K562 (cell line): Measurements from ENCODE around the gene SFI1. TPM values are rescaled to one million over a fixed set of nuclear protein-coding genes. Genes with fewer than 3 reads are reported as not detected.

Experiments used
- ATAC-seq: fragments of 200-7000 bp; cut with Tn5 transposase; 3 replicates; pipeline ENCODE4 v1.9.1; 2020; ENCODE audit warnings: moderate library complexity
- BruUV-seq: library from RNA; stranded (reverse); fragments of 400-500 nt; replicated peaks from 2 replicates; lab custom pipeline; 2021; lab: Mats Ljungman, UMichigan
- CTCF ChIA-PET: fragments of 300-600 bp; formaldehyde crosslinking; extraction: SDS; loops from one replicate; lab custom pipeline; 2021; ENCODE audit warnings: low intra/inter-chr PET ratio; lab: Yijun Ruan, JAX
- POLR2A ChIA-PET: fragments of 300-600, 350-650 bp; sonication (Branson Sonifier 250); formaldehyde crosslinking; extraction: SDS; loops from one replicate; lab custom pipeline; 2021; ENCODE audit warnings: antibody characterized with exemption, inconsistent platforms; lab: Yijun Ruan, JAX
- DNase-seq, 4 experiments: peaks; one replicate each; pipeline versions ENCODE4 v3.0.0 to v3.0.0-alpha.2; 2011 to 2018; ENCODE audit warnings: low spot score in 3 of 4, mixed read lengths in 3 of 4; ENCODE audit errors: extremely low read depth in 1 of 4
- FAIRE-seq: peaks from 2 replicates; lab custom pipeline; 2011; peaks lifted over from hg19 to GRCh38; lab: Jason Lieb, UNC
- H2AFZ ChIP-seq: 2 replicates; pipeline ENCODE4 v1.6.0; 2011; ENCODE audit warnings: low read depth, low read length, control low read depth, inconsistent platforms
- H3K27ac ChIP-seq: fragments of 200-600 bp; 3 replicates; pipeline ENCODE4 v1.8.0; 2011; ENCODE audit warnings: low read depth, mild to moderate bottlenecking, control low read depth, inconsistent platforms, low read length, moderate library complexity, mixed read lengths; ENCODE audit errors: extremely low read depth
- H3K27me3 ChIP-seq, 2 experiments: fragments of 300-600 bp in 1 of 2; 2 replicates in 1 of 2; 3 replicates in 1 of 2; pipeline versions ENCODE4 v1.6.0 to v1.8.0; 2011; ENCODE audit warnings: inconsistent platforms in 2 of 2, low read length in 2 of 2, mild to moderate bottlenecking in 1 of 2, mixed read lengths in 1 of 2, moderate library complexity in 1 of 2; ENCODE audit not compliant: control insufficient read depth in 2 of 2, insufficient read depth in 2 of 2
- H3K36me3 ChIP-seq: fragments of 300-600 bp; 3 replicates; pipeline ENCODE4 v1.8.0; 2011; ENCODE audit warnings: mild to moderate bottlenecking, low read length, inconsistent platforms; ENCODE audit not compliant: control insufficient read depth, insufficient read depth
- H3K4me1 ChIP-seq, 2 experiments: fragments of 200-600 bp in 1 of 2; replicated peaks in 1 of 2; 2 replicates in 1 of 2; 3 replicates in 1 of 2; pipeline versions ENCODE4 v1.5.1 to v1.8.0; 2011; ENCODE audit warnings: inconsistent platforms in 2 of 2, low read length in 2 of 2, mild to moderate bottlenecking in 1 of 2, mixed read lengths in 1 of 2, moderate library complexity in 1 of 2; ENCODE audit not compliant: control insufficient read depth in 2 of 2, insufficient read depth in 2 of 2
- H3K4me2 ChIP-seq: 2 replicates; pipeline ENCODE4 v1.6.1; 2011; ENCODE audit warnings: low read length, control low read depth, inconsistent platforms, mixed read lengths; ENCODE audit not compliant: insufficient read depth
- H3K4me3 ChIP-seq: fragments of 200-600 bp; sonication (generic), shearing (Covaris generic); 2 replicates; pipeline ENCODE4 v1.5.1; 2016; ENCODE audit warnings: control low read depth, inconsistent platforms
- H3K79me2 ChIP-seq: fragments of 200-600 bp; 3 replicates; pipeline ENCODE4 v1.8.0; 2011; ENCODE audit warnings: low read length, inconsistent platforms; ENCODE audit not compliant: control insufficient read depth, insufficient read depth
- H3K9ac ChIP-seq, 2 experiments: 2 replicates each; pipeline versions ENCODE4 v1.6.0 to v1.6.1; 2011; ENCODE audit warnings: low read depth in 2 of 2, low read length in 2 of 2, control low read depth in 1 of 2, inconsistent platforms in 1 of 2, mild to moderate bottlenecking in 1 of 2, mixed read lengths in 1 of 2; ENCODE audit not compliant: insufficient read depth in 1 of 2
- H3K9me1 ChIP-seq: one replicate; pipeline ENCODE4 v1.6.0; 2011; ENCODE audit warnings: inconsistent platforms, mild to moderate bottlenecking, low read length, moderate library complexity; ENCODE audit not compliant: control insufficient read depth, insufficient read depth
- H3K9me3 ChIP-seq: replicated peaks from 2 replicates; pipeline ENCODE4 v1.5.1; 2011; ENCODE audit warnings: low read depth, low read length, inconsistent platforms; ENCODE audit not compliant: control insufficient read depth, insufficient read depth
- H4K20me1 ChIP-seq: replicated peaks from 2 replicates; pipeline ENCODE4 v1.6.1; 2011; ENCODE audit warnings: low read length, inconsistent platforms, mixed read lengths; ENCODE audit not compliant: control insufficient read depth, insufficient read depth
- HES1 ChIP-seq: fragments of 450-650 bp; IDR thresholded peaks from 2 replicates; pipeline ENCODE4 v1.6.1; 2016; ENCODE audit warnings: low read depth, mild to moderate bottlenecking, moderate library complexity
- HMG20B ChIP-seq: fragments of 250-450 bp; sonication (Bioruptor Pico); IDR thresholded peaks from 2 replicates; pipeline ENCODE4 v1.5.0; 2021; ENCODE audit warnings: mild to moderate bottlenecking
- HOXB6 ChIP-seq: fragments of 250-450 bp; sonication (Bioruptor Pico); IDR thresholded peaks from 2 replicates; pipeline ENCODE4 v1.5.1; 2022; ENCODE audit warnings: mild to moderate bottlenecking, borderline replicate concordance
- JUND ChIP-seq, 2 experiments: IDR thresholded peaks; 2 replicates in 1 of 2; 3 replicates in 1 of 2; pipeline ENCODE4 v1.6.1; 2011; ENCODE audit warnings: borderline replicate concordance in 2 of 2, low read depth in 2 of 2, low read length in 2 of 2, improper control_type of control experiment in 1 of 2, missing biosample characterization in 1 of 2, missing genetic modification characterization in 1 of 2, missing genetic modification reagents in 1 of 2
- PTRF ChIP-seq: fragments of 450-650 bp; IDR thresholded peaks from 2 replicates; pipeline ENCODE4 v1.6.1; 2016; ENCODE audit warnings: mild to moderate bottlenecking, missing genetic modification characterization, missing compliant biosample characterization
- RBM17 ChIP-seq: fragments of 200-400 bp; formaldehyde crosslinking; IDR thresholded peaks from 2 replicates; pipeline ENCODE4 v1.6.1; 2017; ENCODE audit warnings: low read depth, mild to moderate bottlenecking, low read length, borderline replicate concordance
- TFAM ChIP-seq: fragments of 250-450 bp; sonication (Bioruptor Pico); conservative IDR thresholded peaks from 2 replicates; pipeline ENCODE4 v1.5.0; 2021; ENCODE audit warnings: mild to moderate bottlenecking, moderate library complexity
- TRIM25 ChIP-seq: fragments of 450-650 bp; IDR thresholded peaks from 2 replicates; pipeline ENCODE4 v1.7.0; 2016; ENCODE audit warnings: borderline replicate concordance
- YY1 ChIP-seq, 3 experiments: IDR thresholded peaks; 2 replicates each; pipeline ENCODE4 v1.6.1; 2011; ENCODE audit warnings: low read length in 2 of 3, mild to moderate bottlenecking in 2 of 3, moderate library complexity in 2 of 3, borderline replicate concordance in 1 of 3, control low read depth in 1 of 3, low read depth in 1 of 3; ENCODE audit not compliant: insufficient read depth in 3 of 3, insufficient replicate concordance in 2 of 3, control insufficient read depth in 1 of 3, insufficient read length in 1 of 3; ENCODE audit errors: extremely low read depth in 1 of 3
- ZNF175 ChIP-seq: fragments of 200-800 bp; sonication (Bioruptor generic); IDR thresholded peaks from 2 replicates; pipeline ENCODE4 v1.6.1; 2016; ENCODE audit warnings: low read depth, mild to moderate bottlenecking, missing genetic modification characterization, missing compliant biosample characterization
- ZNF239 ChIP-seq: fragments of 250-450 bp; sonication (Bioruptor Pico); IDR thresholded peaks from 2 replicates; pipeline ENCODE4 v1.4.0; 2020; ENCODE audit warnings: mild to moderate bottlenecking
- ZNF551 ChIP-seq: fragments of 250-450 bp; sonication (Bioruptor Pico); IDR thresholded peaks from 2 replicates; pipeline ENCODE4 v1.5.0; 2021; ENCODE audit warnings: mild to moderate bottlenecking, moderate library complexity
- ZNF57 ChIP-seq: fragments of 450-650 bp; formaldehyde crosslinking; IDR thresholded peaks from 2 replicates; pipeline ENCODE4 v1.4.0; 2020; ENCODE audit warnings: mild to moderate bottlenecking, moderate library complexity
- ZNF639 ChIP-seq, 2 experiments: fragments of 200-800 bp in 1 of 2; sonication (Bioruptor generic) in 1 of 2; sonication (generic) in 1 of 2; formaldehyde crosslinking in 1 of 2; IDR thresholded peaks in 1 of 2; conservative IDR thresholded peaks in 1 of 2; 2 replicates each; pipeline versions ENCODE4 v1.5.0 to v1.6.1; 2016 to 2020; ENCODE audit warnings: missing compliant biosample characterization in 1 of 2, missing genetic modification characterization in 1 of 2, missing genetic modification reagents in 1 of 2
- WGBS: fragments of 100-300 bp; shearing (Covaris generic); methylation state at CpG from one replicate; pipeline ENCODE4 v1.1.6; 2016; ENCODE audit warnings: low coverage, mixed read lengths; ENCODE audit not compliant: insufficient coverage; ENCODE audit errors: missing lambda C conversion rate; 5-methylcytosine and 5-hydroxymethylcytosine counted together
- in situ Hi-C: fragments of 300-500 bp; cut with MboI; formaldehyde crosslinking; loops from 4 replicates; pipeline ENCODE4 v1.15.0; 2018; ENCODE audit warnings: inconsistent platforms, mixed read lengths
- intact Hi-C: fragments of 100-400 bp; cut with micrococcal nuclease; formaldehyde crosslinking; loops from 2 replicates; pipeline ENCODE4 v1.14.2; 2022
- polyA plus RNA-seq, 8 experiments: library from polyadenylated mRNA; depleted of rRNA in 4 of 8; stranded (reverse) in 5 of 8; unstranded in 3 of 8; fragments of >200 nt; fragmentation: Nextera tagmentation in 2 of 8; fragmentation: Illumina TruSeq in 1 of 8; extraction: Ambion mirVana in 2 of 8; extraction: Trizol in 1 of 8; gene quantifications; 2 replicates each; pipeline versions ENCODE4 v1.2.1 to v1.2.3, GENCODE V29; 2011 to 2014; ENCODE audit warnings: inconsistent platforms in 1 of 8, missing spikeins in 1 of 8
- total RNA-seq, 7 experiments: library from RNA; depleted of rRNA in 6 of 7; stranded (reverse); fragments of >200 nt in 6 of 7; fragmentation: Illumina TruSeq in 2 of 7; extraction: Trizol in 2 of 7; gene quantifications; 2 replicates each; pipeline versions ENCODE4 v1.2.1 to v1.2.3, GENCODE V29; 2011 to 2021; ENCODE audit warnings: low replicate concordance in 1 of 7

The SFI1 gene
- total and polyA plus RNA-seq, 9 of the 15 experiments (the other 6 are each of a cell fraction or from before 2014, with no cell fraction given), result 3.0 to 25.6 (median 14.1) TPM

GRCh38 chr22:31508536-31508935, 12.2 kb downstream of the SFI1 start:
- ChIA-PET POLR2A (no interaction called here), CTCF (no interaction called here)
- Histone ChIP-seq H3K27me3 (no peaks in the 10 kb centered on the region), H3K9ac (no peak overlapping the region), H2AFZ (no peak overlapping the region), H3K36me3 (peaks cover 11% of the 10 kb centered on the region; the same call in 2 of the 3 replicates), H3K27ac (no peak overlapping the region), H3K4me3 (no peak overlapping the region), H4K20me1 (no peaks in the 10 kb centered on the region), H3K79me2 (0 out of 3 replicates have a peak, but pooled peaks cover 7% of the 10 kb centered on the region), H3K9me3 (no peaks in the 10 kb centered on the region), H3K4me1 (no peaks in the 10 kb centered on the region), H3K9me1 (no peaks in the 10 kb centered on the region), H3K4me2 (no peak overlapping the region)
- no peak for DNase-seq
- BruUV-seq, result no TSS peak
- intact Hi-C loops, result no loop called here
- in situ Hi-C loops, result no loop called here
- 82% methylated on average over 4 of the region's 4 CpGs for WGBS
- ATAC-seq, result no peak
- no peak for FAIRE-seq
- TF ChIP-seq HOXB6 (CRISPR knock-in tag), result no peak
- TF ChIP-seq YY1 (IDR thresholded peaks at IDR 0.05; ENCODE audit: borderline replicate concordance in 1 of 3, control insufficient read depth in 1 of 3, extremely low read depth in 1 of 3, insufficient read depth in 3 of 3, insufficient read length in 1 of 3, insufficient replicate concordance in 2 of 3, low read depth in 1 of 3, low read length in 2 of 3), result no peak
- no peak for TF ChIP-seq JUND (IDR thresholded peaks at IDR 0.05; ENCODE audit: borderline replicate concordance, low read depth, low read length)
- no peak for TF ChIP-seq JUND (tag; IDR thresholded peaks at IDR 0.05; ENCODE audit: borderline replicate concordance, low read depth, low read length)
- TF ChIP-seq TRIM25, result no peak
- TF ChIP-seq ZNF57 (CRISPR knock-in tag), result no peak
- no peak for TF ChIP-seq PTRF (tag)
- TF ChIP-seq ZNF239 (CRISPR knock-in tag), result no peak
- TF ChIP-seq HMG20B (CRISPR knock-in tag), result no peak
- TF ChIP-seq ZNF639 (CRISPR knock-in tag; conservative IDR thresholded peaks at IDR 0.05 in 1 of 2, IDR thresholded peaks at IDR 0.05 in 1 of 2), result no peak
- TF ChIP-seq RBM17, result no peak
- no peak for TF ChIP-seq TFAM
- TF ChIP-seq ZNF551 (CRISPR knock-in tag), result no peak
- no peak for TF ChIP-seq HES1
- TF ChIP-seq ZNF175, result no peak
